HUDEP-2 (cell line): ENCODE data around the gene DGKZ.

Source experiments
- DNase-seq, 76 experiments: peaks; one replicate each; lab custom pipeline; 2025; ENCODE audit not compliant: unreplicated experiment in 76 of 76; lab: John Stamatoyannopoulos, UW

Gene DGKZ

GRCh38 chr11:46326813-46327416, 20.3 kb upstream of the DGKZ start:
- DNase-seq: no peak

- DNase-seq: no peak
Measured at GRCh38 chr11:46327829-46328228, 19.4 kb upstream of the DGKZ start.

- DNase-seq: no peak
Measured at GRCh38 chr11:46330154-46330553, 17.1 kb upstream of the DGKZ start.

GRCh38 chr11:46330563-46331281, 16.5 kb upstream of the DGKZ start:
- DNase-seq: no peak

GRCh38 chr11:46331282-46331984, 15.8 kb upstream of the DGKZ start:
- no peak for DNase-seq

- no peak for DNase-seq
Measured at GRCh38 chr11:46332093-46332567, 15.1 kb upstream of the DGKZ start.

- peak in 1 of 76 experiments; percentile 9 for DNase-seq
Measured at GRCh38 chr11:46332568-46333393, 14.5 kb upstream of the DGKZ start.

- no peak for DNase-seq
Measured at GRCh38 chr11:46333394-46333947, 13.8 kb upstream of the DGKZ start.

- DNase-seq: no peak
Measured at GRCh38 chr11:46334211-46334610, 13.1 kb upstream of the DGKZ start.

- no peak for DNase-seq
Measured at GRCh38 chr11:46335271-46335670, 12.0 kb upstream of the DGKZ start.

GRCh38 chr11:46335890-46336562, 11.2 kb upstream of the DGKZ start:
- DNase-seq: no peak

- peak in 3 of 76 experiments; percentile 9 to 32 (median 16) for DNase-seq
Measured at GRCh38 chr11:46336563-46337180, 10.6 kb upstream of the DGKZ start.

GRCh38 chr11:46337626-46338345, 9.5 kb upstream of the DGKZ start:
- DNase-seq: no peak

GRCh38 chr11:46338636-46338987, 8.7 kb upstream of the DGKZ start:
- DNase-seq: no peak

GRCh38 chr11:46338988-46339666, 8.1 kb upstream of the DGKZ start:
- no peak for DNase-seq

- no peak for DNase-seq
Measured at GRCh38 chr11:46339816-46340215, 7.4 kb upstream of the DGKZ start.

- no peak for DNase-seq
Measured at GRCh38 chr11:46341454-46341853, 5.8 kb upstream of the DGKZ start.

- DNase-seq: no peak
Measured at GRCh38 chr11:46342239-46342638, 5.0 kb upstream of the DGKZ start.
